B cell (primary cell): ENCODE results near the gene CFAP77. TPM values are rescaled to one million over a fixed set of nuclear protein-coding genes. Genes with fewer than 3 reads are reported as not detected.

Experiments
- ATAC-seq: fragments of 200-7000 bp; cut with Tn5 transposase; one replicate; pipeline ENCODE4 v1.10.0; 2021; ENCODE audit warnings: low read depth, mild to moderate bottlenecking, moderate number of reproducible peaks, moderate library complexity
- CTCF ChIA-PET: fragments of 350-600 bp; sonication (Branson Sonifier 250); formaldehyde crosslinking; loops from one replicate; lab custom pipeline; 2021; ENCODE audit warnings: antibody characterized with exemption, inconsistent platforms; lab: Charles Lee
- POLR2A ChIA-PET: fragments of 350-600 bp; sonication (Branson Sonifier 250); formaldehyde crosslinking; loops from one replicate; lab custom pipeline; 2021; ENCODE audit warnings: antibody characterized with exemption; lab: Charles Lee
- DNase-seq: peaks from one replicate; pipeline ENCODE4 v3.0.0; 2013
- H2AFZ ChIP-seq: 2 replicates; pipeline ENCODE4 v1.6.1; 2012; ENCODE audit warnings: mild to moderate bottlenecking, low read depth, low read length; ENCODE audit not compliant: insufficient read depth, poor library complexity, severe bottlenecking
- H3K27ac ChIP-seq, 2 donors: 1 replicate in 1 of 2; 2 replicates in 1 of 2; pipeline ENCODE4 v1.5.1; 2012 to 2013; ENCODE audit warnings: low read length in 2 of 2, mild to moderate bottlenecking in 2 of 2, moderate library complexity in 1 of 2
- H3K27me3 ChIP-seq, 4 experiments: fragments of 200-600 bp in 1 of 4; sonication (generic) in 1 of 4; replicated peaks in 1 of 4; 1 replicate in 2 of 4; 2 replicates in 2 of 4; pipeline versions ENCODE4 v1.6.1 to v1.7.0; 2013 to 2016; ENCODE audit warnings: low read length in 3 of 4, mild to moderate bottlenecking in 2 of 4, mixed read lengths in 1 of 4, moderate library complexity in 1 of 4; ENCODE audit not compliant: insufficient read depth in 4 of 4, control insufficient read depth in 3 of 4; ENCODE audit errors: control extremely low read depth in 1 of 4
- H3K36me3 ChIP-seq, 2 experiments: replicated peaks in 1 of 2; 1 replicate in 1 of 2; 2 replicates in 1 of 2; pipeline versions ENCODE4 v1.6.1 to v1.7.1; 2013; ENCODE audit warnings: low read length in 1 of 2; ENCODE audit not compliant: insufficient read depth in 2 of 2, control insufficient read depth in 1 of 2; ENCODE audit errors: control extremely low read depth in 1 of 2, extremely low read depth in 1 of 2
- H3K4me1 ChIP-seq, 2 donors: fragments of 200-600 bp in 1 of 2; sonication (generic) in 1 of 2; 1 replicate in 1 of 2; 2 replicates in 1 of 2; pipeline versions ENCODE4 v1.5.1 to v1.6.1; 2013 to 2017; ENCODE audit warnings: low read length in 2 of 2; ENCODE audit not compliant: control insufficient read depth in 2 of 2, insufficient read depth in 2 of 2
- H3K4me2 ChIP-seq: replicated peaks from 2 replicates; pipeline ENCODE3; 2012; ENCODE audit warnings: mild to moderate bottlenecking, low read depth, low read length; ENCODE audit not compliant: poor library complexity, severe bottlenecking
- H3K4me3 ChIP-seq, 5 experiments: fragments of 200-600 bp in 1 of 5; sonication (generic) in 1 of 5; 1 replicate in 3 of 5; 2 replicates in 2 of 5; pipeline versions ENCODE4 v1.5.1 to v1.7.0; 2011 to 2016; ENCODE audit warnings: low read length in 4 of 5, mild to moderate bottlenecking in 4 of 5, low read depth in 2 of 5, control low read depth in 1 of 5, moderate library complexity in 1 of 5; ENCODE audit not compliant: insufficient read depth in 1 of 5; ENCODE audit errors: control extremely low read depth in 1 of 5, extremely low read depth in 1 of 5
- H3K79me2 ChIP-seq: fragments of 200-600 bp; sonication (generic); one replicate; pipeline ENCODE4 v1.6.0; 2016; ENCODE audit warnings: low read length; ENCODE audit not compliant: control insufficient read depth, insufficient read depth
- H3K9ac ChIP-seq: fragments of 200-600 bp; sonication (generic); 2 replicates; pipeline ENCODE4 v1.6.1; 2017; ENCODE audit warnings: mild to moderate bottlenecking, low read length, moderate library complexity
- H3K9me3 ChIP-seq, 3 donors: one replicate each; pipeline versions ENCODE4 v1.6.1 to v1.7.1; 2013; ENCODE audit warnings: low read length in 2 of 3; ENCODE audit not compliant: control insufficient read depth in 2 of 3, insufficient read depth in 1 of 3; ENCODE audit errors: control extremely low read depth in 1 of 3
- H4K20me1 ChIP-seq: 2 replicates; pipeline ENCODE4 v1.6.0; 2012; ENCODE audit warnings: mild to moderate bottlenecking, low read length; ENCODE audit not compliant: insufficient read depth, control insufficient read depth, poor library complexity, severe bottlenecking
- H3K27ac Mint-ChIP-seq: one replicate; pipeline ENCODE4 v1.8.0; 2021; ENCODE audit warnings: mixed read lengths
- H3K27me3 Mint-ChIP-seq: one replicate; pipeline ENCODE4 v1.8.0; 2021; ENCODE audit warnings: mixed read lengths
- H3K4me1 Mint-ChIP-seq: one replicate; pipeline ENCODE4 v1.8.0; 2021; ENCODE audit warnings: mixed read lengths
- H3K4me3 Mint-ChIP-seq: one replicate; pipeline ENCODE4 v1.8.0; 2021; ENCODE audit warnings: mixed read lengths
- H3K9me3 Mint-ChIP-seq: one replicate; pipeline ENCODE4 v1.8.0; 2022; ENCODE audit warnings: mixed read lengths; ENCODE audit not compliant: insufficient read depth
- EZH2 ChIP-seq: IDR thresholded peaks from 2 replicates; pipeline ENCODE4 v1.6.1; 2012; ENCODE audit warnings: borderline replicate concordance, low read depth, mild to moderate bottlenecking, moderate library complexity, low read length; ENCODE audit not compliant: insufficient read depth, poor library complexity, severe bottlenecking
- WGBS: methylation state at CpG from one replicate; pipeline ENCODE4 v1.1.5; 2013; ENCODE audit warnings: missing lambda C conversion rate; ENCODE audit not compliant: insufficient coverage; 5-methylcytosine and 5-hydroxymethylcytosine counted together
- intact Hi-C: fragments of 100-400 bp; cut with micrococcal nuclease; formaldehyde crosslinking; loops from one replicate; pipeline ENCODE4 v1.10.0; 2022
- polyA plus RNA-seq: library from polyadenylated mRNA; depleted of rRNA; stranded (reverse); fragments of >200 nt; gene quantifications from 2 replicates; pipeline ENCODE4 v1.2.3, GENCODE V29; 2012
- total RNA-seq, 2 donors: library from RNA; stranded (reverse); fragments of 120-200 nt in 1 of 2; gene quantifications; 1 replicate in 1 of 2; 2 replicates in 1 of 2; pipeline versions ENCODE4 v1.2.3 to v1.2.4, GENCODE V29; 2013 to 2022
- TF ChIP-seq, protein P1 (sequence below): fragments of 200-600 bp; IDR thresholded peaks from one replicate; pipeline ENCODE4 v1.8.0; 2022; ENCODE audit warnings: antibody characterized with exemption, mild to moderate bottlenecking

The CFAP77 gene
- total and polyA plus RNA-seq, 2 donors (not counting 1 experiment from before 2014, with no cell fraction given) = not detected

DNA sequence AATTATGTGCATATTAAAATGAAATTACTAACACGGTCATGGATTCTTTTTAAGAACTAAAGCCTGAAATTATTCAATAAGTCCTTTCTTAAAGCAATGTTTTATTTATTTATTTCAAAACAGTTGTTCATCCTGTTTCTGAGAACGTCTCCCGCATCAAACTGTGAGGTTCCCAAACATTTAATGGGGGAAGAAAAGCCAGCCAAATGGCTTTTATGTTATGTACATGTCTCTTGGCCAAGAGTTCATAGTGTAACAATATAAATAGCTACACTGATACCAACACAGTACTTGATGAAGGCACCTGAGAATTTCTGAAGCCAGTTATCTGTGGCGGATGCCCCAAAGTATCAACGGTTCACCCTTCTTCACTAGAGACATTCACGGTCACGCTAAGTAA is 19.0 kb upstream of the CFAP77 start:
- Histone ChIP-seq H3K4me3 (no peak overlapping the region), H3K9me3 (no peaks in the 10 kb centered on the region), H3K4me2 (no peak overlapping the region), H3K9ac (no peak overlapping the region), H3K79me2 (peaks cover 15% of the 10 kb centered on the region), H3K36me3 (peaks cover 0 to 81% of the 10 kb centered on the region in 2 experiments), H4K20me1 (no peaks in the 10 kb centered on the region), H3K27ac (no peak overlapping the region), H2AFZ (no peak overlapping the region), H3K4me1 (peaks cover 4 to 6% of the 10 kb centered on the region in 2 donors), H3K27me3 (no peaks in the 10 kb centered on the region)
- Mint-ChIP-seq H3K27me3 (no peaks in the 10 kb centered on the region), H3K4me3 (no peak overlapping the region), H3K27ac (no peak overlapping the region), H3K9me3 (no peaks in the 10 kb centered on the region), H3K4me1 (peaks cover 10% of the 10 kb centered on the region)
- DNase-seq (no peak), ATAC-seq (no peak)
- intact Hi-C loops = no loop called here
- WGBS = 100% methylated on average over 2 of the region's 7 CpGs
- CTCF ChIA-PET = interaction anchor here (0.9 to 1.6 kb wide), 3 partner anchors 10 to 38 kb away, joined by 3 to 6 read pairs (median 3); no protein-coding TSS in a partner anchor
- TF ChIP-seq, protein P1, sequence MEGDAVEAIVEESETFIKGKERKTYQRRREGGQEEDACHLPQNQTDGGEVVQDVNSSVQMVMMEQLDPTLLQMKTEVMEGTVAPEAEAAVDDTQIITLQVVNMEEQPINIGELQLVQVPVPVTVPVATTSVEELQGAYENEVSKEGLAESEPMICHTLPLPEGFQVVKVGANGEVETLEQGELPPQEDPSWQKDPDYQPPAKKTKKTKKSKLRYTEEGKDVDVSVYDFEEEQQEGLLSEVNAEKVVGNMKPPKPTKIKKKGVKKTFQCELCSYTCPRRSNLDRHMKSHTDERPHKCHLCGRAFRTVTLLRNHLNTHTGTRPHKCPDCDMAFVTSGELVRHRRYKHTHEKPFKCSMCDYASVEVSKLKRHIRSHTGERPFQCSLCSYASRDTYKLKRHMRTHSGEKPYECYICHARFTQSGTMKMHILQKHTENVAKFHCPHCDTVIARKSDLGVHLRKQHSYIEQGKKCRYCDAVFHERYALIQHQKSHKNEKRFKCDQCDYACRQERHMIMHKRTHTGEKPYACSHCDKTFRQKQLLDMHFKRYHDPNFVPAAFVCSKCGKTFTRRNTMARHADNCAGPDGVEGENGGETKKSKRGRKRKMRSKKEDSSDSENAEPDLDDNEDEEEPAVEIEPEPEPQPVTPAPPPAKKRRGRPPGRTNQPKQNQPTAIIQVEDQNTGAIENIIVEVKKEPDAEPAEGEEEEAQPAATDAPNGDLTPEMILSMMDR = no peak
- no peak for TF ChIP-seq EZH2
- POLR2A ChIA-PET = no interaction called here

GRCh38 chr9:132391449-132391848 is 18.6 kb upstream of the CFAP77 start:
- H3K4me1 ChIP-seq = peaks cover 0 to 2% of the 10 kb centered on the region in 2 donors
- Mint-ChIP-seq H3K4me1 (peaks cover 5% of the 10 kb centered on the region), H3K27ac (no peak overlapping the region), H3K4me3 (no peak overlapping the region), H3K9me3 (no peaks in the 10 kb centered on the region), H3K27me3 (no peaks in the 10 kb centered on the region)
- peaks cover 15% of the 10 kb centered on the region for H3K79me2 ChIP-seq
- ChIA-PET CTCF (interaction anchor here (0.9 to 1.6 kb wide), 2 partner anchors 10 to 38 kb away, joined by 3 to 6 read pairs; no protein-coding TSS in a partner anchor), POLR2A (no interaction called here)
- no peak overlapping the region for H3K4me2 ChIP-seq
- H3K4me3 ChIP-seq = no peak overlapping the region
- 92% methylated on average over 7 of the region's 11 CpGs for WGBS
- TF ChIP-seq, protein P1 = no peak
- no peak for TF ChIP-seq EZH2
- H3K36me3 ChIP-seq = peaks cover 0 to 82% of the 10 kb centered on the region in 2 experiments
- no peaks in the 10 kb centered on the region for H4K20me1 ChIP-seq
- intact Hi-C loops = no loop called here
- H3K27ac ChIP-seq = no peak overlapping the region
- no peak overlapping the region for H2AFZ ChIP-seq
- H3K9me3 ChIP-seq = no peaks in the 10 kb centered on the region
- no peak for ATAC-seq
- H3K27me3 ChIP-seq = no peaks in the 10 kb centered on the region
- H3K9ac ChIP-seq = no peak overlapping the region
- no peak for DNase-seq
